ENCODE data around the gene TMEM221.

GRCh38 chr19:17456127-17456526 is 7.7 kb upstream of the TMEM221 start:
- TF ChIP-seq CTCF (IDR thresholded peaks at IDR 0.05), result no peak
- no peak for TF ChIP-seq POLR2A (IDR thresholded peaks at IDR 0.05)

All from right lobe of liver (tissue), 4 donors.